Right lobe of liver (tissue), 4 donors: ENCODE data around the gene UTF1.

ENCODE experiments used
- POLR2A ChIP-seq: fragments of 450-650 bp; IDR thresholded peaks from one replicate; pipeline ENCODE4 v1.6.1; 2017; ENCODE audit warnings: antibody characterized with exemption, mild to moderate bottlenecking
- TF ChIP-seq, protein P1 (sequence below), 4 donors: fragments of 200-600 bp in 3 of 4; fragments of 450-650 bp in 1 of 4; IDR thresholded peaks; one replicate each; pipeline versions ENCODE4 v1.5.1 to v1.8.0; 2016 to 2022; ENCODE audit warnings: antibody characterized with exemption in 4 of 4, mild to moderate bottlenecking in 2 of 4
- donor health status: DM: no; HTN: no; CAD: no.
- donor health status: DM: no; HTN: no; CAD: no.
- donor health status: DM: no; HTN: yes; CAD: no.

DNA sequence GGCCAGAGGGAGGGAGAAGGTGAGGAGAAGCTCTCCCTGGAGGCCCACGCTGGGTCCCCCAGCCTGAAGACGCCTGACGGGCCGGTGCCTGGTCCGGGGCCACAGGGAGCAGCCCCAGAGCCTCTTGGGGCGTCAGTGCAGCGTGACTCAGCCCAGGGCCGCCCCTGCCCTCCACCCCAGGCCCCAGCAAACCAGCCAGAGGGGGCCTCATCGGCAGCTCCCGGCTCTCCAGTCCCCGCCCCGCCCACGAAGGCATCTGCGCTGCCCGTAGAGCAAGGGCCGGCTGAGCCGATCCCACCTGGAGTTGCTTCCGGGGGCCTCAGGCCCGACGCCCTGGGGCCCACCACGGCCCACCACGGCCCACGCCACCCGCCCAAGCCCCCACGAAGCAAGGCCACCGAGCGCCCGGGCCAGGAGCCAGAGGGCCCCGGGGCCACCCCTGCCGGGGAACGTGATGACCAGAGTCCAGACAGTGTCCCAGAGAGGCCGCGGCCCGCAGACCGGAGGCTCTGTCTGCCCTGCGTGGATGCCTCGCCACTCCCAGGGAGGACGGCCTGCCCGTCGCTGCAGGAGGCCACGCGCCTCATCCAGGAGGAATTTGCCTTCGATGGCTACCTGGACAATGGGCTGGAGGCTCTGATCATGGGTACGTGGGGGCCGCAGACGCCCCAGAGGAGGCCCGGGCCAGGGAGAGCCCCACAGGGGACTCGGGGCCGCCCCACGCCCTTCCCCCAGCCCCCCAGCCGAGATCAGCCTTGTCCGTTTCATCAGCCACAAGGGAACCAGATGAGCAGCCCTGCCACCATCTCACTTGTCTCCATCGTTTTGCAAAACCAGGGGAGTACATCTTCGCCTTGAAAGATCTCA lies 31.2 kb upstream of the UTF1 start:
- TF ChIP-seq, protein P1, sequence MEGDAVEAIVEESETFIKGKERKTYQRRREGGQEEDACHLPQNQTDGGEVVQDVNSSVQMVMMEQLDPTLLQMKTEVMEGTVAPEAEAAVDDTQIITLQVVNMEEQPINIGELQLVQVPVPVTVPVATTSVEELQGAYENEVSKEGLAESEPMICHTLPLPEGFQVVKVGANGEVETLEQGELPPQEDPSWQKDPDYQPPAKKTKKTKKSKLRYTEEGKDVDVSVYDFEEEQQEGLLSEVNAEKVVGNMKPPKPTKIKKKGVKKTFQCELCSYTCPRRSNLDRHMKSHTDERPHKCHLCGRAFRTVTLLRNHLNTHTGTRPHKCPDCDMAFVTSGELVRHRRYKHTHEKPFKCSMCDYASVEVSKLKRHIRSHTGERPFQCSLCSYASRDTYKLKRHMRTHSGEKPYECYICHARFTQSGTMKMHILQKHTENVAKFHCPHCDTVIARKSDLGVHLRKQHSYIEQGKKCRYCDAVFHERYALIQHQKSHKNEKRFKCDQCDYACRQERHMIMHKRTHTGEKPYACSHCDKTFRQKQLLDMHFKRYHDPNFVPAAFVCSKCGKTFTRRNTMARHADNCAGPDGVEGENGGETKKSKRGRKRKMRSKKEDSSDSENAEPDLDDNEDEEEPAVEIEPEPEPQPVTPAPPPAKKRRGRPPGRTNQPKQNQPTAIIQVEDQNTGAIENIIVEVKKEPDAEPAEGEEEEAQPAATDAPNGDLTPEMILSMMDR (IDR thresholded peaks at IDR 0.05) = no peak
- no peak for TF ChIP-seq POLR2A
